H9 (cell line): ENCODE data around the gene SYVN1. TPM values are rescaled to one million over a fixed set of nuclear protein-coding genes. Genes with fewer than 3 reads are reported as not detected.

Source experiments
- DNase-seq: peaks from one replicate; pipeline ENCODE4 v3.0.0-alpha.2; 2017
- H2AFZ ChIP-seq: one replicate; pipeline ENCODE4 v1.6.1; 2013; ENCODE audit warnings: mild to moderate bottlenecking, low read length, control low read depth, moderate library complexity
- H2AK5ac ChIP-seq: 2 replicates; pipeline ENCODE4 v1.6.1; 2013; ENCODE audit warnings: low read length, control low read depth, mixed read lengths; ENCODE audit not compliant: insufficient read length
- H2BK120ac ChIP-seq: one replicate; pipeline ENCODE4 v1.6.1; 2013; ENCODE audit warnings: low read depth, mild to moderate bottlenecking, low read length, control low read depth, inconsistent platforms; ENCODE audit not compliant: poor library complexity, severe bottlenecking
- H2BK12ac ChIP-seq: 2 replicates; pipeline ENCODE4 v1.6.1; 2013; ENCODE audit warnings: low read length, control low read depth, mixed read lengths, low read depth; ENCODE audit not compliant: insufficient read length
- H2BK15ac ChIP-seq: 2 replicates; pipeline ENCODE4 v1.6.1; 2013; ENCODE audit warnings: low read depth, low read length, control low read depth
- H2BK20ac ChIP-seq: one replicate; pipeline ENCODE4 v1.6.1; 2013; ENCODE audit warnings: low read depth, mild to moderate bottlenecking, low read length, control low read depth, inconsistent platforms; ENCODE audit not compliant: poor library complexity, severe bottlenecking
- H2BK5ac ChIP-seq: 2 replicates; pipeline ENCODE4 v1.6.1; 2013; ENCODE audit warnings: low read length, control low read depth, mixed read lengths; ENCODE audit not compliant: insufficient read length
- H3K14ac ChIP-seq: 2 replicates; pipeline ENCODE4 v1.6.1; 2013; ENCODE audit warnings: low read length, control low read depth; ENCODE audit not compliant: insufficient read depth
- H3K18ac ChIP-seq: 2 replicates; pipeline ENCODE4 v1.6.1; 2013; ENCODE audit warnings: low read depth, mild to moderate bottlenecking, mixed read lengths, low read length, control low read depth; ENCODE audit not compliant: insufficient read length
- H3K23ac ChIP-seq: 2 replicates; pipeline ENCODE4 v1.6.1; 2013; ENCODE audit warnings: low read length, control low read depth, mixed read lengths, low read depth; ENCODE audit not compliant: insufficient read length
- H3K23me2 ChIP-seq: 2 replicates; pipeline ENCODE4 v1.6.1; 2013; ENCODE audit warnings: low read depth, mild to moderate bottlenecking, mixed read lengths, low read length, control low read depth; ENCODE audit not compliant: insufficient read length, poor library complexity, severe bottlenecking
- H3K27ac ChIP-seq: 2 replicates; pipeline ENCODE4 v1.5.1; 2013; ENCODE audit warnings: low read length, control low read depth, mixed read lengths, low read depth; ENCODE audit not compliant: insufficient read length
- H3K27me3 ChIP-seq: 2 replicates; pipeline ENCODE4 v1.6.1; 2013; ENCODE audit warnings: low read length, control low read depth, inconsistent platforms; ENCODE audit not compliant: insufficient read depth
- H3K4ac ChIP-seq: 2 replicates; pipeline ENCODE4 v1.6.1; 2013; ENCODE audit warnings: low read depth, mild to moderate bottlenecking, control low read depth, inconsistent platforms, low read length, moderate library complexity
- H3K4me1 ChIP-seq: 2 replicates; pipeline ENCODE4 v1.6.1; 2013; ENCODE audit warnings: low read length, control low read depth, inconsistent platforms; ENCODE audit not compliant: insufficient read depth
- H3K4me2 ChIP-seq: 2 replicates; pipeline ENCODE4 v1.6.1; 2013; ENCODE audit warnings: low read length, control low read depth, mixed read lengths; ENCODE audit not compliant: insufficient read length, insufficient read depth
- H3K56ac ChIP-seq: 2 replicates; pipeline ENCODE4 v1.6.1; 2013; ENCODE audit warnings: low read depth, mild to moderate bottlenecking, mixed read lengths, low read length, control low read depth; ENCODE audit not compliant: insufficient read length
- H3K79me1 ChIP-seq: 2 replicates; pipeline ENCODE4 v1.6.1; 2013; ENCODE audit warnings: low read depth, mild to moderate bottlenecking, moderate library complexity, low read length, control low read depth, inconsistent platforms; ENCODE audit not compliant: insufficient read depth, poor library complexity, severe bottlenecking
- H3K79me2 ChIP-seq: 2 replicates; pipeline ENCODE4 v1.6.1; 2013; ENCODE audit warnings: low read length, control low read depth, inconsistent platforms; ENCODE audit not compliant: insufficient read depth
- H3K9ac ChIP-seq: 2 replicates; pipeline ENCODE4 v1.6.1; 2013; ENCODE audit warnings: low read length, control low read depth, mixed read lengths; ENCODE audit not compliant: insufficient read length; ENCODE audit errors: extremely low read depth
- H3K9me3 ChIP-seq: one replicate; pipeline ENCODE4 v1.6.1; 2013; ENCODE audit warnings: low read depth, low read length, inconsistent platforms; ENCODE audit not compliant: control insufficient read depth
- H3T11ph ChIP-seq: one replicate; pipeline ENCODE4 v1.6.1; 2013; ENCODE audit warnings: mild to moderate bottlenecking, low read length, control low read depth, inconsistent platforms
- H4K20me1 ChIP-seq: one replicate; pipeline ENCODE4 v1.6.1; 2013; ENCODE audit not compliant: control insufficient read depth, insufficient read length, insufficient read depth
- H4K5ac ChIP-seq: 2 replicates; pipeline ENCODE4 v1.6.1; 2013; ENCODE audit warnings: low read depth, mild to moderate bottlenecking, mixed read lengths, low read length, control low read depth; ENCODE audit not compliant: insufficient read length
- H4K8ac ChIP-seq: replicated peaks from 2 replicates; pipeline ENCODE4 v1.6.1; 2013; ENCODE audit warnings: low read length, control low read depth, mixed read lengths, low read depth; ENCODE audit not compliant: insufficient read length
- H4K91ac ChIP-seq: 2 replicates; pipeline ENCODE4 v1.6.1; 2013; ENCODE audit warnings: low read depth, mild to moderate bottlenecking, moderate library complexity, mixed read lengths, low read length, control low read depth; ENCODE audit not compliant: insufficient read length
- H3K27ac Mint-ChIP-seq, 3 experiments: 2 replicates in 2 of 3; 3 replicates in 1 of 3; pipeline ENCODE4 v1.8.0; 2020 to 2021; ENCODE audit warnings: mixed read lengths in 3 of 3, mild to moderate bottlenecking in 1 of 3, moderate library complexity in 1 of 3
- H3K27me3 Mint-ChIP-seq: 2 replicates; pipeline ENCODE4 v1.8.0; 2021; ENCODE audit warnings: low read depth, mild to moderate bottlenecking, moderate library complexity, mixed read lengths
- H3K36me3 Mint-ChIP-seq, 3 experiments: 2 replicates in 2 of 3; 3 replicates in 1 of 3; pipeline ENCODE4 v1.8.0; 2020 to 2021; ENCODE audit warnings: low read depth in 3 of 3, mixed read lengths in 3 of 3; ENCODE audit not compliant: insufficient read depth in 1 of 3
- H3K4me1 Mint-ChIP-seq, 2 experiments: 2 replicates each; pipeline ENCODE4 v1.8.0; 2020; ENCODE audit warnings: mixed read lengths in 2 of 2
- H3K4me3 Mint-ChIP-seq, 2 experiments: 2 replicates in 1 of 2; 3 replicates in 1 of 2; pipeline ENCODE4 v1.8.0; 2020 to 2021; ENCODE audit warnings: mild to moderate bottlenecking in 2 of 2, mixed read lengths in 2 of 2, moderate library complexity in 1 of 2
- H3K9me3 Mint-ChIP-seq, 2 experiments: 2 replicates in 1 of 2; 3 replicates in 1 of 2; pipeline ENCODE4 v1.8.0; 2020; ENCODE audit warnings: mild to moderate bottlenecking in 2 of 2, mixed read lengths in 2 of 2, moderate library complexity in 1 of 2
- WGBS: extraction: QIAGEN DNeasy Blood & Tissue Kit; methylation state at CpG from one replicate; pipeline ENCODE4 v1.1.7; 2013; ENCODE audit warnings: missing lambda C conversion rate, low lambda C conversion rate, mixed read lengths; ENCODE audit not compliant: insufficient read length; ENCODE audit errors: extremely low coverage; 5-methylcytosine and 5-hydroxymethylcytosine counted together
- total RNA-seq: library from RNA; stranded (reverse); gene quantifications from 2 replicates; pipeline ENCODE4 v1.2.1, GENCODE V29; 2021
- TF ChIP-seq, protein P1 (sequence below): fragments of 200-600 bp; sonication (generic); conservative IDR thresholded peaks from 3 replicates; pipeline ENCODE4 v1.8.0; 2021; ENCODE audit warnings: antibody characterized with exemption, mild to moderate bottlenecking

The SYVN1 gene
- total RNA-seq, 1 experiment from 2014 or later, result 31.6 TPM

DNA sequence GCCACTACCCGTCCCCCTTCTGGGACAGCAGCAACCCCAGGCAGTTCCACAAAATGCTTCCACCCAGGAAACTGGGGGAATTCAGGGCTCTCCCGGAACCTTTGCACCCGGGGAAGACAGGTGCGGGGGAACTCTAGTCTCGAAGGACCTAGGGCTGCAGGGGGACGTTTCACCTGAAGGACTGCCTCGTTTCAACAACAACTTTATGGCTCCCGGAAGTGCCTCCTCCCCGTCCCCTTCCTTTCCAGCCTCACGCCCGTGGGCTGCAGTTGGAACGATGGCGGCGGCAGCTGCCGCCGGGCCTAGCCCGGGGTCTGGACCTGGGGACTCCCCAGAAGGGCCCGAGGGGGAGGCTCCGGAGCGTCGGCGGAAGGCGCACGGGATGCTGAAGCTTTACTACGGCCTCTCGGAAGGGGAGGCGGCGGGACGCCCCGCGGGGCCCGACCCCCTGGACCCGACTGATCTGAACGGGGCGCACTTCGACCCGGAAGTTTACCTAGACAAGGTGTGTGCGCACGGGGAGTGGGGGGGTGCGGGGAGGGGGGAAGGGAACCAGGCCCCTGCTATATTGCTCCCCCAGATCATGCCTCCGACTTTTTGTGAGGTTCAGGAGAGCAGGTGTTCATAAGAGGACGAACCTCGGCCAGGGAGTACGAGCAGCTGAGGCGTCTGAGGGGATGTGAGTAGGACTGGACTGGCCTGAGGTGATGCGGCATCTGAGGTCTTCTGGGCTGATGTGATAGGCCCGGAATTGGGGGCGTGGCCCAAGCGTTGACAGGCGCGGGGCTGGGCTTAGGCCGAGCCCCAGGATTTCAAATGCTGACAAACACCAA, 38.1 kb downstream of the SYVN1 start, which contains the start of gene VPS51:
Gene VPS51, plus strand, starts transcription at position 241 of the 833 bp plus-strand sequence. Its CDS starts 37 bp downstream, at position 278.
- no peak within 1 kb of the TSS for H3K18ac ChIP-seq
- peak; percentile 92 for DNase-seq
- WGBS, result no CpG with 5 or more reads among the region's 52 CpGs
- Mint-ChIP-seq H3K27me3 (no peaks in the 10 kb centered on the region), H3K36me3 (peaks cover 4 to 10% (median 5%) of the 10 kb centered on the region in 3 experiments; a peak in 5 of 7 replicates), H3K27ac (peak within 1 kb of the TSS; percentile 94 to 100 (median 99)), H3K4me1 (peaks cover 8 to 9% of the 10 kb centered on the region in 2 experiments), H3K9me3 (no peaks in the 10 kb centered on the region), H3K4me3 (peak within 1 kb of the TSS; percentile 95 to 96)
- H3T11ph ChIP-seq, result no peak within 1 kb of the TSS
- peak within 1 kb of the TSS; percentile 97 for H4K5ac ChIP-seq
- H4K20me1 ChIP-seq, result no peaks in the 10 kb centered on the region
- H3K9ac ChIP-seq, result peak within 1 kb of the TSS; percentile 66
- no peak within 1 kb of the TSS for H3K23ac ChIP-seq
- H3K4me2 ChIP-seq, result peak within 1 kb of the TSS; percentile 55
- no peak within 1 kb of the TSS for H2BK12ac ChIP-seq
- no peak within 1 kb of the TSS for H2AFZ ChIP-seq
- no peaks in the 10 kb centered on the region for H3K27me3 ChIP-seq
- H3K14ac ChIP-seq, result peak within 1 kb of the TSS; percentile 17; the same call in 1 of the 2 replicates
- H3K23me2 ChIP-seq, result no peaks in the 10 kb centered on the region
- no peak within 1 kb of the TSS for H3K56ac ChIP-seq
- H3K79me1 ChIP-seq, result peaks cover 4% of the 10 kb centered on the region
- H2AK5ac ChIP-seq, result no peak within 1 kb of the TSS
- H2BK5ac ChIP-seq, result no peak within 1 kb of the TSS
- H2BK15ac ChIP-seq, result no peak within 1 kb of the TSS
- TF ChIP-seq, protein P1, sequence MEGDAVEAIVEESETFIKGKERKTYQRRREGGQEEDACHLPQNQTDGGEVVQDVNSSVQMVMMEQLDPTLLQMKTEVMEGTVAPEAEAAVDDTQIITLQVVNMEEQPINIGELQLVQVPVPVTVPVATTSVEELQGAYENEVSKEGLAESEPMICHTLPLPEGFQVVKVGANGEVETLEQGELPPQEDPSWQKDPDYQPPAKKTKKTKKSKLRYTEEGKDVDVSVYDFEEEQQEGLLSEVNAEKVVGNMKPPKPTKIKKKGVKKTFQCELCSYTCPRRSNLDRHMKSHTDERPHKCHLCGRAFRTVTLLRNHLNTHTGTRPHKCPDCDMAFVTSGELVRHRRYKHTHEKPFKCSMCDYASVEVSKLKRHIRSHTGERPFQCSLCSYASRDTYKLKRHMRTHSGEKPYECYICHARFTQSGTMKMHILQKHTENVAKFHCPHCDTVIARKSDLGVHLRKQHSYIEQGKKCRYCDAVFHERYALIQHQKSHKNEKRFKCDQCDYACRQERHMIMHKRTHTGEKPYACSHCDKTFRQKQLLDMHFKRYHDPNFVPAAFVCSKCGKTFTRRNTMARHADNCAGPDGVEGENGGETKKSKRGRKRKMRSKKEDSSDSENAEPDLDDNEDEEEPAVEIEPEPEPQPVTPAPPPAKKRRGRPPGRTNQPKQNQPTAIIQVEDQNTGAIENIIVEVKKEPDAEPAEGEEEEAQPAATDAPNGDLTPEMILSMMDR, result no peak
- H2BK20ac ChIP-seq, result no peak within 1 kb of the TSS
- no peak within 1 kb of the TSS for H3K27ac ChIP-seq
- no peak within 1 kb of the TSS for H3K4ac ChIP-seq
- no peaks in the 10 kb centered on the region for H3K4me1 ChIP-seq
- peak within 1 kb of the TSS; percentile 74 for H4K8ac ChIP-seq
- H4K91ac ChIP-seq, result no peak within 1 kb of the TSS
- no peak within 1 kb of the TSS for H2BK120ac ChIP-seq
- 0 out of 2 replicates have a peak, but pooled peaks cover 3% of the 10 kb centered on the region for H3K79me2 ChIP-seq
- H3K9me3 ChIP-seq, result no peaks in the 10 kb centered on the region
